Glutamatergic neuron (in vitro differentiated cells): ENCODE data around the gene ZCCHC24. TPM values are rescaled to one million over a fixed set of nuclear protein-coding genes. Genes with fewer than 3 reads are reported as not detected.
A peak's percentile ranks its signal among the peaks of the same experiment; 100 is the strongest.

Experiments used
- DNase-seq: peaks from one replicate; pipeline ENCODE4 v3.0.0; 2022
- H3K27ac Mint-ChIP-seq: one replicate; pipeline ENCODE4 v1.8.0; 2020; ENCODE audit warnings: mild to moderate bottlenecking, mixed read lengths, inconsistent platforms; ENCODE audit not compliant: unreplicated experiment
- H3K27me3 Mint-ChIP-seq: one replicate; pipeline ENCODE4 v1.8.0; 2020; ENCODE audit warnings: mild to moderate bottlenecking, moderate library complexity, mixed read lengths, inconsistent platforms; ENCODE audit not compliant: unreplicated experiment
- H3K36me3 Mint-ChIP-seq: one replicate; pipeline ENCODE4 v1.8.0; 2020; ENCODE audit warnings: mild to moderate bottlenecking, mixed read lengths, inconsistent platforms; ENCODE audit not compliant: unreplicated experiment
- H3K4me1 Mint-ChIP-seq: one replicate; pipeline ENCODE4 v1.8.0; 2020; ENCODE audit warnings: mild to moderate bottlenecking, low read depth, mixed read lengths, inconsistent platforms; ENCODE audit not compliant: unreplicated experiment
- H3K4me3 Mint-ChIP-seq: one replicate; pipeline ENCODE4 v1.8.0; 2020; ENCODE audit warnings: mild to moderate bottlenecking, mixed read lengths, inconsistent platforms; ENCODE audit not compliant: unreplicated experiment
- H3K9me3 Mint-ChIP-seq: one replicate; pipeline ENCODE4 v1.8.0; 2020; ENCODE audit warnings: mild to moderate bottlenecking, moderate library complexity, mixed read lengths, inconsistent platforms; ENCODE audit not compliant: unreplicated experiment
- total RNA-seq: library from RNA; stranded (reverse); fragmentation: NEBNext Ultra II Directional; extraction: Animal tissue kit (Norgen Biotek cat#: 25700); gene quantifications from one replicate; pipeline ENCODE4 v1.2.1, GENCODE V29; 2021; ENCODE audit not compliant: unreplicated experiment
- TF ChIP-seq, protein P1 (sequence below): fragments of 200-600 bp; sonication (generic); IDR thresholded peaks from one replicate; pipeline ENCODE4 v1.5.0; 2021; ENCODE audit not compliant: partially characterized antibody, unreplicated experiment

ZCCHC24 gene
- total RNA-seq, 1 donor from 2014 or later = 3.0 TPM

DNA sequence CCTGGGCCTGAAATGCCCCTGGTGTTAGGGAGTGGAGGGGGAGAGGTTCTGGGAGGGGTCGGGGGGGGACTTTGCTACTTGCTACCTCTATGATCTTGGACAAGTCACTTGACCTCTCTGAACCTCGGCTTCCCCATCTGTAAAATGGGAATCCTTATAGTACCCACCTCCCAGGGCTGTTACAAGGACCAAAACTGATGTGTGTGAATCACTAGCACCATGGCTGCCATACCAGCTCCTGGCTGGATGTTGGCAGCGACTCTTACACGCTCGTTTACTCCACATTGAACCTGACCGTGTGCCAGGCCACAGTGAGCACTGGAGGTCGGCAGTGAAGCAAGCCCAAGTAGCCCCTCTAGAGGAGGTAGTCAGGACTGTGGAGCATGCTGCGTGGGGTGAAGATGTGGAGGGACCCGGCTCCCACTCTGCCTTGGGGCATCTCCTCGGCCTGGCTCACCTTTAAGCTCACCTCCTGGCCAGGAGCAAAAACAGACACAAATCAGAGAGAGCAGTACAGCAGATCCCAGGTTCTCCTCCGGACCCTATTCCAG, 69.3 kb downstream of the ZCCHC24 start:
- H3K27ac Mint-ChIP-seq = no peak overlapping the region
- no peak overlapping the region for H3K4me3 Mint-ChIP-seq
- H3K27me3 Mint-ChIP-seq = peaks cover 1% of the 10 kb centered on the region
- H3K36me3 Mint-ChIP-seq = no peaks in the 10 kb centered on the region
- H3K4me1 Mint-ChIP-seq = no peaks in the 10 kb centered on the region
- no peaks in the 10 kb centered on the region for H3K9me3 Mint-ChIP-seq
- TF ChIP-seq, protein P1, sequence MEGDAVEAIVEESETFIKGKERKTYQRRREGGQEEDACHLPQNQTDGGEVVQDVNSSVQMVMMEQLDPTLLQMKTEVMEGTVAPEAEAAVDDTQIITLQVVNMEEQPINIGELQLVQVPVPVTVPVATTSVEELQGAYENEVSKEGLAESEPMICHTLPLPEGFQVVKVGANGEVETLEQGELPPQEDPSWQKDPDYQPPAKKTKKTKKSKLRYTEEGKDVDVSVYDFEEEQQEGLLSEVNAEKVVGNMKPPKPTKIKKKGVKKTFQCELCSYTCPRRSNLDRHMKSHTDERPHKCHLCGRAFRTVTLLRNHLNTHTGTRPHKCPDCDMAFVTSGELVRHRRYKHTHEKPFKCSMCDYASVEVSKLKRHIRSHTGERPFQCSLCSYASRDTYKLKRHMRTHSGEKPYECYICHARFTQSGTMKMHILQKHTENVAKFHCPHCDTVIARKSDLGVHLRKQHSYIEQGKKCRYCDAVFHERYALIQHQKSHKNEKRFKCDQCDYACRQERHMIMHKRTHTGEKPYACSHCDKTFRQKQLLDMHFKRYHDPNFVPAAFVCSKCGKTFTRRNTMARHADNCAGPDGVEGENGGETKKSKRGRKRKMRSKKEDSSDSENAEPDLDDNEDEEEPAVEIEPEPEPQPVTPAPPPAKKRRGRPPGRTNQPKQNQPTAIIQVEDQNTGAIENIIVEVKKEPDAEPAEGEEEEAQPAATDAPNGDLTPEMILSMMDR = no peak
- no peak for DNase-seq

DNA sequence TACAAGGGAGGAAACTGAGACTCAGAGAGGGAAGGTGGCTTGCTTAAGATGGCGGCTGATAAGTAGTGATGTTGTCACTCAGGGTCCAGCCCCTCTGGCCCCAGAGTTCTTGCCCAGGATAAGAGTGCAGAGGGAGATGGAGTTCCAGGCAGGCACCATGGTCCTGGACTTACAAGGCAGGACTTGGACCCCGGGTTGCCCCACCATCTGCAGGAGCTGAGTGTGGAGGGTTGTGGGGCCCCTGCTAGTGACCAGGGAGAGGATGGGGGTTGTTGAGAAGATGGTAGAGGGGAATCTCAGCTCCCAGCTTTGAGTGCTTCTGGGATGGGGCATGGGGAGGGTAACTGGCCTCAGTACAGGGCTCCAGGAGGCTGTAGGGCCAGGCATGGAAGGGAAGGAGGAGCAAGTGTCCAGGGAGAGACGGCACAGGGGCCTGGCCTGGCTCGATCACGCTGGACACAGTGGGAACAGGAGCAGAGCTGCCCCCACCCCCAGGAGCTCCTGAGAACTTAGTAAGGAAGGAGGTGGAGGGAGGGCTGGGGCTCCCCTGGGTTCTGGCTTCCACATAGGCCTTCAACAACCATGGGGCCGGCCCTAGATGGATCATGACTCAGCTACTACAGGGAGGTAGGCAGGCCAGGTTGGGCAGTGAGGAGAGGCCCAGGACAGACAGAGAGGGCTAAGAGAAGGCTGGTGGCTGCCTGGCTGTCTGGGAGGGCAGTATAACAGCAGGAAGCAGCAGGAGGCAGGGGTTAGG, 69.9 kb downstream of the ZCCHC24 start:
- H3K36me3 Mint-ChIP-seq = no peaks in the 10 kb centered on the region
- no peak overlapping the region for H3K4me3 Mint-ChIP-seq
- no peak overlapping the region for H3K27ac Mint-ChIP-seq
- peaks cover 1% of the 10 kb centered on the region for H3K27me3 Mint-ChIP-seq
- H3K4me1 Mint-ChIP-seq = no peaks in the 10 kb centered on the region
- H3K9me3 Mint-ChIP-seq = no peaks in the 10 kb centered on the region
- DNase-seq = no peak
- TF ChIP-seq, protein P1 = no peak

GRCh38 chr10:79374312-79375191, 70.9 kb downstream of the ZCCHC24 start:
- Mint-ChIP-seq H3K27me3 (peaks cover 1% of the 10 kb centered on the region), H3K36me3 (no peaks in the 10 kb centered on the region), H3K9me3 (no peaks in the 10 kb centered on the region), H3K27ac (no peak overlapping the region), H3K4me1 (no peaks in the 10 kb centered on the region), H3K4me3 (no peak overlapping the region)
- TF ChIP-seq, protein P1 = peak; percentile 99
- peak; percentile 89 for DNase-seq

DNA sequence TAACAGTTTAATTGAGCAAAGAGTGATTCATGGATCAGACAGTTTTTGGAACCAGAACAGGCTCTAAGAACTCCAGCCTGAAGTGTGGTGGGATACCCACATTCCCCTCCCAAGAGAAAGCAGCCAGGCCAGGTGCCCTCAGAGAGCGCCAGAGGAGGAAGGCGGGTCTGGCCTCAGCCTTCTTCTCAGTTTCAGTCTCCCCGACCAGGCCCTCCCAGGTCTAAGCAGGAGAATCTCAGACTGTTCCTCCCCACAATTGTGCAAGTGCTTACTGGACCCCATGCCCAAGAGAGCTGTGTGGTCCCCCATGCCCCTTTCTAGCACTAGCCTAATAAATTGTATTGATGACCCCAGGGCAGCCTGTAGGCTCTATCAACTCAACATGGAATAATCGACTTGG, 72.6 kb downstream of the ZCCHC24 start:
- DNase-seq = no peak
- TF ChIP-seq, protein P1 = no peak
- Mint-ChIP-seq H3K4me1 (no peaks in the 10 kb centered on the region), H3K4me3 (no peak overlapping the region), H3K27me3 (peaks cover 1% of the 10 kb centered on the region), H3K27ac (no peak overlapping the region), H3K36me3 (no peaks in the 10 kb centered on the region), H3K9me3 (no peaks in the 10 kb centered on the region)
